ENCODE measurements around the gene TTLL10. TPM values are rescaled to one million over a fixed set of nuclear protein-coding genes. Genes with fewer than 3 reads are reported as not detected.

The TTLL10 gene
- total and polyA plus RNA-seq, 2 of the 8 experiments (the other 6 are each of a cell fraction or from before 2014, with no cell fraction given) = 1.1 to 1.7 TPM

DNA sequence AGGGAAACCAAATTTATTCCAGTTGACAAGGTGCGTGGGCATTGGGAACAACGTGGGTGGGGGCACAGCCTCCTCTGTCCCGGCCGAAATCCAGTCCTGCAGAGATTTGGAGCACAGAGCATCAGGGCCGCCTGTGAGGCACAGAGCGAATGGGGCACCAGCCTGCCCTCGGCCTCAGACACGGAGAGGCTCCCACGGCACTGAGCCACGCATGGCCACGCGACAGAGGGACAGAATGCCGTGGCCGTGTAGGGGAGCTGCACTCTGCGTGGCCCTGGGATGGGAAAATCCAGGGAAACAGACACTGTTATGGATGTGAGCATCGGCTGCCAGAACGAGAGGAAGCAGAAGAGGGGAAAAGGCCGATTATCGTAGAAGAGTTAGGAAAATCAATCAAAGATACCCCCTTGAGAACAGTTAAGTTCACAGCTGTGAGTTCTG is 44.3 kb upstream of the TTLL10 start (continued):
- TF ChIP-seq, protein P1, sequence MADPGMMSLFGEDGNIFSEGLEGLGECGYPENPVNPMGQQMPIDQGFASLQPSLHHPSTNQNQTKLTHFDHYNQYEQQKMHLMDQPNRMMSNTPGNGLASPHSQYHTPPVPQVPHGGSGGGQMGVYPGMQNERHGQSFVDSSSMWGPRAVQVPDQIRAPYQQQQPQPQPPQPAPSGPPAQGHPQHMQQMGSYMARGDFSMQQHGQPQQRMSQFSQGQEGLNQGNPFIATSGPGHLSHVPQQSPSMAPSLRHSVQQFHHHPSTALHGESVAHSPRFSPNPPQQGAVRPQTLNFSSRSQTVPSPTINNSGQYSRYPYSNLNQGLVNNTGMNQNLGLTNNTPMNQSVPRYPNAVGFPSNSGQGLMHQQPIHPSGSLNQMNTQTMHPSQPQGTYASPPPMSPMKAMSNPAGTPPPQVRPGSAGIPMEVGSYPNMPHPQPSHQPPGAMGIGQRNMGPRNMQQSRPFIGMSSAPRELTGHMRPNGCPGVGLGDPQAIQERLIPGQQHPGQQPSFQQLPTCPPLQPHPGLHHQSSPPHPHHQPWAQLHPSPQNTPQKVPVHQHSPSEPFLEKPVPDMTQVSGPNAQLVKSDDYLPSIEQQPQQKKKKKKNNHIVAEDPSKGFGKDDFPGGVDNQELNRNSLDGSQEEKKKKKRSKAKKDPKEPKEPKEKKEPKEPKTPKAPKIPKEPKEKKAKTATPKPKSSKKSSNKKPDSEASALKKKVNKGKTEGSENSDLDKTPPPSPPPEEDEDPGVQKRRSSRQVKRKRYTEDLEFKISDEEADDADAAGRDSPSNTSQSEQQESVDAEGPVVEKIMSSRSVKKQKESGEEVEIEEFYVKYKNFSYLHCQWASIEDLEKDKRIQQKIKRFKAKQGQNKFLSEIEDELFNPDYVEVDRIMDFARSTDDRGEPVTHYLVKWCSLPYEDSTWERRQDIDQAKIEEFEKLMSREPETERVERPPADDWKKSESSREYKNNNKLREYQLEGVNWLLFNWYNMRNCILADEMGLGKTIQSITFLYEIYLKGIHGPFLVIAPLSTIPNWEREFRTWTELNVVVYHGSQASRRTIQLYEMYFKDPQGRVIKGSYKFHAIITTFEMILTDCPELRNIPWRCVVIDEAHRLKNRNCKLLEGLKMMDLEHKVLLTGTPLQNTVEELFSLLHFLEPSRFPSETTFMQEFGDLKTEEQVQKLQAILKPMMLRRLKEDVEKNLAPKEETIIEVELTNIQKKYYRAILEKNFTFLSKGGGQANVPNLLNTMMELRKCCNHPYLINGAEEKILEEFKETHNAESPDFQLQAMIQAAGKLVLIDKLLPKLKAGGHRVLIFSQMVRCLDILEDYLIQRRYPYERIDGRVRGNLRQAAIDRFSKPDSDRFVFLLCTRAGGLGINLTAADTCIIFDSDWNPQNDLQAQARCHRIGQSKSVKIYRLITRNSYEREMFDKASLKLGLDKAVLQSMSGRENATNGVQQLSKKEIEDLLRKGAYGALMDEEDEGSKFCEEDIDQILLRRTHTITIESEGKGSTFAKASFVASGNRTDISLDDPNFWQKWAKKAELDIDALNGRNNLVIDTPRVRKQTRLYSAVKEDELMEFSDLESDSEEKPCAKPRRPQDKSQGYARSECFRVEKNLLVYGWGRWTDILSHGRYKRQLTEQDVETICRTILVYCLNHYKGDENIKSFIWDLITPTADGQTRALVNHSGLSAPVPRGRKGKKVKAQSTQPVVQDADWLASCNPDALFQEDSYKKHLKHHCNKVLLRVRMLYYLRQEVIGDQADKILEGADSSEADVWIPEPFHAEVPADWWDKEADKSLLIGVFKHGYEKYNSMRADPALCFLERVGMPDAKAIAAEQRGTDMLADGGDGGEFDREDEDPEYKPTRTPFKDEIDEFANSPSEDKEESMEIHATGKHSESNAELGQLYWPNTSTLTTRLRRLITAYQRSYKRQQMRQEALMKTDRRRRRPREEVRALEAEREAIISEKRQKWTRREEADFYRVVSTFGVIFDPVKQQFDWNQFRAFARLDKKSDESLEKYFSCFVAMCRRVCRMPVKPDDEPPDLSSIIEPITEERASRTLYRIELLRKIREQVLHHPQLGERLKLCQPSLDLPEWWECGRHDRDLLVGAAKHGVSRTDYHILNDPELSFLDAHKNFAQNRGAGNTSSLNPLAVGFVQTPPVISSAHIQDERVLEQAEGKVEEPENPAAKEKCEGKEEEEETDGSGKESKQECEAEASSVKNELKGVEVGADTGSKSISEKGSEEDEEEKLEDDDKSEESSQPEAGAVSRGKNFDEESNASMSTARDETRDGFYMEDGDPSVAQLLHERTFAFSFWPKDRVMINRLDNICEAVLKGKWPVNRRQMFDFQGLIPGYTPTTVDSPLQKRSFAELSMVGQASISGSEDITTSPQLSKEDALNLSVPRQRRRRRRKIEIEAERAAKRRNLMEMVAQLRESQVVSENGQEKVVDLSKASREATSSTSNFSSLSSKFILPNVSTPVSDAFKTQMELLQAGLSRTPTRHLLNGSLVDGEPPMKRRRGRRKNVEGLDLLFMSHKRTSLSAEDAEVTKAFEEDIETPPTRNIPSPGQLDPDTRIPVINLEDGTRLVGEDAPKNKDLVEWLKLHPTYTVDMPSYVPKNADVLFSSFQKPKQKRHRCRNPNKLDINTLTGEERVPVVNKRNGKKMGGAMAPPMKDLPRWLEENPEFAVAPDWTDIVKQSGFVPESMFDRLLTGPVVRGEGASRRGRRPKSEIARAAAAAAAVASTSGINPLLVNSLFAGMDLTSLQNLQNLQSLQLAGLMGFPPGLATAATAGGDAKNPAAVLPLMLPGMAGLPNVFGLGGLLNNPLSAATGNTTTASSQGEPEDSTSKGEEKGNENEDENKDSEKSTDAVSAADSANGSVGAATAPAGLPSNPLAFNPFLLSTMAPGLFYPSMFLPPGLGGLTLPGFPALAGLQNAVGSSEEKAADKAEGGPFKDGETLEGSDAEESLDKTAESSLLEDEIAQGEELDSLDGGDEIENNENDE (IDR thresholded peaks at IDR 0.05; ENCODE audit: insufficient replicate concordance, low read length) = no peak
- TF ChIP-seq RFX5 (IDR thresholded peaks at IDR 0.05; ENCODE audit: borderline replicate concordance, low read depth, low read length) (no peak), GTF2F1 (IDR thresholded peaks at IDR 0.05; ENCODE audit: borderline replicate concordance, low read depth, low read length) (no peak), CREB1 (IDR thresholded peaks at IDR 0.05) (no peak), KDM4A (IDR thresholded peaks at IDR 0.05; ENCODE audit: low read depth, low read length, severe bottlenecking) (no peak)

Data from H1 (cell line).